HG03457 (cell line): ENCODE results near the gene CCL19.

Experiments
- ATAC-seq: cut with Tn5 transposase; IDR thresholded peaks from one replicate; pipeline ENCODE4 v1.9.1; 2021; ENCODE audit warnings: moderate number of reproducible peaks; ENCODE audit not compliant: unreplicated experiment

The CCL19 gene

DNA sequence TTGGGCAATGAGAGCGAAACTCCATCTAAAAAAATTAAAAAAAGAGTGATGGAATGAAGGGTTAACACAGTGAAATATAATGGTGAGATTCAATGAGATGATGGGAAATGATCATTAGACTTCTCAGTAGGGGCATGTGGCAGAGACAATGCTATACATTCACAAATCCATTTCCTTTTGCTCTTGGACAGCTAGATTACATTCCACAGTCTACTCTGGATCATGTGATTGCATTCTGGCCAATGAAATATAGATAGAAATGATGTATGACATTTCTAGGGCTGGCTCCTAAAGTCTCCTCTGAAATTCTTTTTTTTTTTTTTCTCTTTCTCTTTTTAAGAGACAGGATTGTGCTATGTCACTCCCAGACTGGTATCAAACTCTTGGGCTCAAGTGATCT is 48.4 kb downstream of the CCL19 start:
- no peak for ATAC-seq
